ENCODE data around the gene BLOC1S4. TPM values are rescaled to one million over a fixed set of nuclear protein-coding genes. Genes with fewer than 3 reads are reported as not detected.

Gene BLOC1S4
- total RNA-seq, 1 experiment from 2014 or later, result 14.9 TPM

- H3K4me3 Mint-ChIP-seq, result peak overlapping the region; percentile 90 to 94
- H3K27ac Mint-ChIP-seq, result peak overlapping the region in 2 of 3 experiments; percentile 83 to 85; a peak in 4 of 7 replicates
- Histone ChIP-seq H2BK15ac (ENCODE audit: low read depth, low read length) (no peak overlapping the region), H4K91ac (ENCODE audit: insufficient read length, low read depth, low read length) (no peak overlapping the region), H3K27me3 (ENCODE audit: insufficient read depth, low read length) (no peaks in the 10 kb centered on the region; the same call in 1 of the 2 replicates), H4K8ac (replicated peaks; ENCODE audit: insufficient read length, low read depth, low read length) (no peak overlapping the region), H3K23ac (ENCODE audit: insufficient read length, low read depth, low read length) (no peak overlapping the region), H2BK12ac (ENCODE audit: insufficient read length, low read depth, low read length) (no peak overlapping the region), H3K79me2 (ENCODE audit: insufficient read depth, low read length) (peaks cover 12% of the 10 kb centered on the region; the same call in 1 of the 2 replicates), H3K56ac (ENCODE audit: insufficient read length, low read depth, low read length) (no peak overlapping the region), H3K14ac (ENCODE audit: insufficient read depth, low read length) (peak overlapping the region; percentile 43; the same call in 1 of the 2 replicates), H3T11ph (ENCODE audit: low read length) (no peak overlapping the region), H3K79me1 (ENCODE audit: insufficient read depth, low read depth, low read length, poor library complexity, severe bottlenecking) (peaks cover 6% of the 10 kb centered on the region), H2AK5ac (ENCODE audit: insufficient read length, low read length) (no peak overlapping the region), H3K4ac (ENCODE audit: low read depth, low read length) (no peak overlapping the region), H3K23me2 (ENCODE audit: insufficient read length, low read depth, low read length, poor library complexity, severe bottlenecking) (peaks cover 5% of the 10 kb centered on the region), H3K4me1 (ENCODE audit: insufficient read depth, low read length) (peaks cover 5% of the 10 kb centered on the region), H3K9me3 (ENCODE audit: control insufficient read depth, low read depth, low read length) (no peaks in the 10 kb centered on the region), H4K20me1 (ENCODE audit: control insufficient read depth, insufficient read depth, insufficient read length) (no peaks in the 10 kb centered on the region), H4K5ac (ENCODE audit: insufficient read length, low read depth, low read length) (no peak overlapping the region), H2BK5ac (ENCODE audit: insufficient read length, low read length) (no peak overlapping the region), H3K4me2 (ENCODE audit: insufficient read depth, insufficient read length, low read length) (peak overlapping the region; percentile 64), H2BK20ac (ENCODE audit: low read depth, low read length, poor library complexity, severe bottlenecking) (no peak overlapping the region), H2BK120ac (ENCODE audit: low read depth, low read length, poor library complexity, severe bottlenecking) (no peak overlapping the region), H2AFZ (ENCODE audit: low read length) (no peak overlapping the region), H3K9ac (ENCODE audit: extremely low read depth, insufficient read length, low read length) (peak overlapping the region; percentile 46), H3K27ac (ENCODE audit: insufficient read length, low read depth, low read length) (no peak overlapping the region), H3K18ac (ENCODE audit: insufficient read length, low read depth, low read length) (no peak overlapping the region)
- no CpG with 5 or more reads among the region's 40 CpGs for WGBS (ENCODE audit: extremely low coverage, insufficient read length, low lambda C conversion rate)
- TF ChIP-seq CTCF (conservative IDR thresholded peaks at IDR 0.05), result peak; percentile 64
- H3K9me3 Mint-ChIP-seq, result peaks cover 6% of the 10 kb centered on the region in 2 experiments; a peak in 2 of 5 replicates
- H3K36me3 Mint-ChIP-seq (ENCODE audit: insufficient read depth in 1 of 3, low read depth in 3 of 3), result peaks cover 31 to 36% (median 32%) of the 10 kb centered on the region in 3 experiments
- DNase-seq, result no peak
- H3K4me1 Mint-ChIP-seq, result peaks cover 29 to 33% of the 10 kb centered on the region in 2 experiments
- H3K27me3 Mint-ChIP-seq (ENCODE audit: low read depth), result peaks cover 19% of the 10 kb centered on the region
Observed at GRCh38 chr4:6674500-6675149, 41.3 kb upstream of the BLOC1S4 start.
